HepG2 (cell line): ENCODE data around the gene GAL3ST1. TPM values are rescaled to one million over a fixed set of nuclear protein-coding genes. Genes with fewer than 3 reads are reported as not detected.

ENCODE experiments used
- GATA4 ChIP-seq: sonication (generic); IDR thresholded peaks from 2 replicates; pipeline ENCODE4 v1.6.1; 2016; ENCODE audit warnings: antibody characterized with exemption, low read depth, borderline replicate concordance
- GTF2F1 ChIP-seq: fragments of 150-350 bp; IDR thresholded peaks from 2 replicates; pipeline ENCODE4 v1.6.1; 2014; ENCODE audit warnings: low read length
- NCOA2 ChIP-seq: sonication (generic); formaldehyde crosslinking; IDR thresholded peaks from 2 replicates; pipeline ENCODE4 v1.8.0; 2022; ENCODE audit warnings: inconsistent platforms
- PAWR ChIP-seq: sonication (generic); formaldehyde crosslinking; IDR thresholded peaks from 2 replicates; pipeline ENCODE4 v1.4.0; 2020; ENCODE audit warnings: missing genetic modification reagents, mild to moderate bottlenecking, borderline replicate concordance
- RBM39 ChIP-seq: fragments of 200-400 bp; formaldehyde crosslinking; IDR thresholded peaks from one replicate; pipeline ENCODE4 v1.6.1; 2018; ENCODE audit warnings: antibody characterized with exemption, mild to moderate bottlenecking, low read depth, low read length; ENCODE audit not compliant: poor library complexity, severe bottlenecking
- SOX5 ChIP-seq: IDR thresholded peaks from 2 replicates; pipeline ENCODE4 v1.6.1; 2016; ENCODE audit warnings: borderline replicate concordance
- TMF1 ChIP-seq: sonication (generic); formaldehyde crosslinking; IDR thresholded peaks from 2 replicates; pipeline ENCODE4 v1.8.1; 2022; ENCODE audit warnings: low read depth, missing genetic modification reagents
- TOPORS ChIP-seq: sonication (generic); formaldehyde crosslinking; IDR thresholded peaks from 2 replicates; pipeline ENCODE4 v1.8.0; 2023; ENCODE audit warnings: mild to moderate bottlenecking, missing genetic modification reagents
- ZNF775 ChIP-seq: sonication (generic); formaldehyde crosslinking; IDR thresholded peaks from 2 replicates; pipeline ENCODE4 v1.4.0; 2020; ENCODE audit warnings: missing genetic modification reagents, mild to moderate bottlenecking, moderate library complexity, borderline replicate concordance
- polyA plus RNA-seq, 8 experiments: library from polyadenylated mRNA; depleted of rRNA in 3 of 8; stranded (reverse) in 7 of 8; unstranded in 1 of 8; fragments of >200 nt; fragmentation: Illumina TruSeq in 4 of 8; extraction: Trizol in 4 of 8; gene quantifications; 2 replicates each; pipeline versions ENCODE4 v1.2.1 to v1.2.3, GENCODE V29; 2011 to 2016; ENCODE audit warnings: low read depth in 4 of 8, missing spikeins in 1 of 8, mixed read lengths in 1 of 8; ENCODE audit not compliant: insufficient read depth in 1 of 8
- total RNA-seq, 5 experiments: library from RNA; depleted of rRNA; stranded (reverse); fragments of >200 nt; fragmentation: Illumina TruSeq; extraction: Trizol; gene quantifications; 2 replicates each; pipeline ENCODE4 v1.2.3, GENCODE V29; 2016; ENCODE audit warnings: low read depth in 1 of 5
- TF ChIP-seq, protein P1 (sequence below): sonication (generic); formaldehyde crosslinking; IDR thresholded peaks from one replicate; pipeline ENCODE4 v1.5.1; 2020; ENCODE audit warnings: mild to moderate bottlenecking, missing genetic modification reagents; ENCODE audit errors: not compliant biosample characterization

GAL3ST1 gene
- total and polyA plus RNA-seq, 2 of the 13 experiments (the other 11 are each of a cell fraction or from before 2014, with no cell fraction given), result 4.4 to 14.7 TPM

- TF ChIP-seq TMF1 (CRISPR knock-in tag) (no peak), GTF2F1 (no peak), NCOA2 (CRISPR knock-in tag) (no peak), GATA4 (no peak), SOX5 (CRISPR knock-in tag) (no peak), RBM39 (no peak), TOPORS (no peak), PAWR (no peak), ZNF775 (CRISPR knock-in tag) (no peak)
- TF ChIP-seq, protein P1, sequence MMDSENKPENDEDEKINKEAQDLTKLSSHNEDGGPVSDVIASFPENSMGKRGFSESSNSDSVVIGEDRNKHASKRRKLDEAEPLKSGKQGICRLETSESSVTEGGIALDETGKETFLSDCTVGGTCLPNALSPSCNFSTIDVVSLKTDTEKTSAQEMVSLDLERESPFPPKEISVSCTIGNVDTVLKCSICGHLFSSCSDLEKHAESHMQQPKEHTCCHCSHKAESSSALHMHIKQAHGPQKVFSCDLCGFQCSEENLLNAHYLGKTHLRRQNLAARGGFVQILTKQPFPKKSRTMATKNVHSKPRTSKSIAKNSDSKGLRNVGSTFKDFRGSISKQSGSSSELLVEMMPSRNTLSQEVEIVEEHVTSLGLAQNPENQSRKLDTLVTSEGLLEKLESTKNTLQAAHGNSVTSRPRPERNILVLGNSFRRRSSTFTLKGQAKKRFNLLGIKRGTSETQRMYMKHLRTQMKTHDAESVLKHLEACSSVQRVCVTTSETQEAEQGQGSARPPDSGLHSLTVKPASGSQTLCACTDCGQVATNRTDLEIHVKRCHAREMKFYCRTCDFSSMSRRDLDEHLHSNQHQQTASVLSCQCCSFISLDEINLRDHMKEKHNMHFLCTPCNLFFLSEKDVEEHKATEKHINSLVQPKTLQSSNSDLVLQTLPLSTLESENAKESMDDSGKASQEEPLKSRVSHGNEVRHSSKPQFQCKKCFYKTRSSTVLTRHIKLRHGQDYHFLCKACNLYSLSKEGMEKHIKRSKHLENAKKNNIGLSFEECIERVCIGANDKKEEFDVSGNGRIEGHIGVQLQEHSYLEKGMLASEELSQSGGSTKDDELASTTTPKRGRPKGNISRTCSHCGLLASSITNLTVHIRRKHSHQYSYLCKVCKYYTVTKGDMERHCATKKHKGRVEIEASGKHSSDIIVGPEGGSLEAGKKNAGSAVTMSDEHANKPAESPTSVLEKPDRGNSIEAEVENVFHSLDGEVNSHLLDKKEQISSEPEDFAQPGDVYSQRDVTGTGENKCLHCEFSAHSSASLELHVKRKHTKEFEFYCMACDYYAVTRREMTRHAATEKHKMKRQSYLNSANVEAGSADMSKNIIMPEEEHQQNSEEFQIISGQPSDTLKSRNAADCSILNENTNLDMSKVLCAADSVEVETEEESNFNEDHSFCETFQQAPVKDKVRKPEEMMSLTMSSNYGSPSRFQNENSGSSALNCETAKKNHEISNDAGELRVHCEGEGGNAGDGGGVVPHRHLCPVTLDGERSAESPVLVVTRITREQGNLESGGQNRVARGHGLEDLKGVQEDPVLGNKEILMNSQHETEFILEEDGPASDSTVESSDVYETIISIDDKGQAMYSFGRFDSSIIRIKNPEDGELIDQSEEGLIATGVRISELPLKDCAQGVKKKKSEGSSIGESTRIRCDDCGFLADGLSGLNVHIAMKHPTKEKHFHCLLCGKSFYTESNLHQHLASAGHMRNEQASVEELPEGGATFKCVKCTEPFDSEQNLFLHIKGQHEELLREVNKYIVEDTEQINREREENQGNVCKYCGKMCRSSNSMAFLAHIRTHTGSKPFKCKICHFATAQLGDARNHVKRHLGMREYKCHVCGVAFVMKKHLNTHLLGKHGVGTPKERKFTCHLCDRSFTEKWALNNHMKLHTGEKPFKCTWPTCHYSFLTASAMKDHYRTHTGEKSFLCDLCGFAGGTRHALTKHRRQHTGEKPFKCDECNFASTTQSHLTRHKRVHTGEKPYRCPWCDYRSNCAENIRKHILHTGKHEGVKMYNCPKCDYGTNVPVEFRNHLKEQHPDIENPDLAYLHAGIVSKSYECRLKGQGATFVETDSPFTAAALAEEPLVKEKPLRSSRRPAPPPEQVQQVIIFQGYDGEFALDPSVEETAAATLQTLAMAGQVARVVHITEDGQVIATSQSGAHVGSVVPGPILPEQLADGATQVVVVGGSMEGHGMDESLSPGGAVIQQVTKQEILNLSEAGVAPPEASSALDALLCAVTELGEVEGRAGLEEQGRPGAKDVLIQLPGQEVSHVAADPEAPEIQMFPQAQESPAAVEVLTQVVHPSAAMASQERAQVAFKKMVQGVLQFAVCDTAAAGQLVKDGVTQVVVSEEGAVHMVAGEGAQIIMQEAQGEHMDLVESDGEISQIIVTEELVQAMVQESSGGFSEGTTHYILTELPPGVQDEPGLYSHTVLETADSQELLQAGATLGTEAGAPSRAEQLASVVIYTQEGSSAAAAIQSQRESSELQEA, result no peak
Measured at GRCh38 chr22:30612789-30613188, 38.3 kb upstream of the GAL3ST1 start (continued).
